IMR-90 (cell line): ENCODE measurements around the gene TENM3.

Experiments
- BHLHE40 ChIP-seq: fragments of 150-350 bp; IDR thresholded peaks from 2 replicates; pipeline ENCODE4 v1.6.1; 2016; ENCODE audit warnings: mild to moderate bottlenecking, low read depth, low read length
- CEBPB ChIP-seq: IDR thresholded peaks from 2 replicates; pipeline ENCODE4 v1.6.1; 2012; ENCODE audit warnings: low read depth, low read length, improper control_type of control experiment
- CHD1 ChIP-seq: IDR thresholded peaks from 2 replicates; pipeline ENCODE4 v1.6.1; 2012; ENCODE audit warnings: low read depth, low read length, improper control_type of control experiment
- FOS ChIP-seq: fragments of 150-350 bp; IDR thresholded peaks from 2 replicates; pipeline ENCODE4 v1.6.1; 2016; ENCODE audit warnings: low read depth, low read length
- MAFK ChIP-seq: IDR thresholded peaks from 2 replicates; pipeline ENCODE4 v1.6.1; 2012; ENCODE audit warnings: low read depth, low read length, improper control_type of control experiment
- POLR2A ChIP-seq: IDR thresholded peaks from 2 replicates; pipeline ENCODE4 v1.6.1; 2012; ENCODE audit warnings: mild to moderate bottlenecking, low read depth, low read length
- RFX5 ChIP-seq: IDR thresholded peaks from 2 replicates; pipeline ENCODE4 v1.8.0; 2012; ENCODE audit warnings: low read depth, mild to moderate bottlenecking, low read length, moderate library complexity
- SMC3 ChIP-seq: fragments of 150-350 bp; IDR thresholded peaks from 2 replicates; pipeline ENCODE4 v1.6.1; 2016; ENCODE audit warnings: low read depth, mild to moderate bottlenecking, antibody characterized with exemption, low read length, moderate library complexity
- TF ChIP-seq, protein P1 (sequence below): conservative IDR thresholded peaks from 2 replicates; pipeline ENCODE4 v1.5.1; 2012; ENCODE audit warnings: mild to moderate bottlenecking, low read depth, low read length, improper control_type of control experiment
- TF ChIP-seq, protein P2 (sequence below): fragments of 150-350 bp; IDR thresholded peaks from 2 replicates; pipeline ENCODE4 v1.6.1; 2016; ENCODE audit warnings: low read depth, mild to moderate bottlenecking, low read length, moderate library complexity, borderline replicate concordance
- TF ChIP-seq, protein P3 (sequence below): fragments of 150-350 bp; IDR thresholded peaks from 2 replicates; pipeline ENCODE4 v1.6.1; 2017; ENCODE audit warnings: mild to moderate bottlenecking, antibody characterized with exemption, low read length, low read depth

DNA sequence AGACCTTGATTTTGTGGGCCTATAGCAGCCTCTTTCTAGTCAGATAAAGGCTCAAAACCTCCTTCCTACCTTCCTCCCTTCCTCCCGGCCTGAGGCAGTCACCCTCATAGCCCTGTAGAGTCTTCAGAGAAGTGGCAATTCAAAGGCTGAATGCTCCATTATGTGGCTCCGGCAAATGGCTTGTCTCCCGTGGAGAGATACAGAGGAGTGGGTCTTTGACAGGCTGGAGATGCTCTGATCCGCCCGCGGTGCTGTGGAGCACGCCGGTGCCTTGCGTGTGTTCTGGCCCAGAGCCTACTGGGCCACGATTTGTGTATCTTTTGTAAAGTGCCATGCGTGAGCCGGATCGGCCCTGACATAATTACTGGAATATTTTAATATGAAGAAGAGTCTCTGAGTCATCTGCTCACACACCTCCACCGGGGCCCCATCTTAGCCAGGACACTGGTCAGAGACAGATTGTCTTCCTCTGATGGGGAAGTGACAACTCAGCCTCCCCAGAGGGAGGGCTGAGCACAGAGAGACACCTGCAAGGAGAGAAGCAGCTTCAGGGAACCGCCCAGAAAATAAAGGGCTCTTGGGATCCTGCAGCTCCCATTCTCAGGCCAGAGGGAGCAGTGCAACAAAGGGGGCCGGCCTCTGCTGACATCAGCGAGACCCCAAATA lies 585.3 kb downstream of the TENM3 start:
- TF ChIP-seq POLR2A (no peak), CHD1 (no peak), FOS (no peak), MAFK (no peak), CEBPB (no peak), SMC3 (no peak), BHLHE40 (no peak), RFX5 (no peak)
- TF ChIP-seq, protein P1, sequence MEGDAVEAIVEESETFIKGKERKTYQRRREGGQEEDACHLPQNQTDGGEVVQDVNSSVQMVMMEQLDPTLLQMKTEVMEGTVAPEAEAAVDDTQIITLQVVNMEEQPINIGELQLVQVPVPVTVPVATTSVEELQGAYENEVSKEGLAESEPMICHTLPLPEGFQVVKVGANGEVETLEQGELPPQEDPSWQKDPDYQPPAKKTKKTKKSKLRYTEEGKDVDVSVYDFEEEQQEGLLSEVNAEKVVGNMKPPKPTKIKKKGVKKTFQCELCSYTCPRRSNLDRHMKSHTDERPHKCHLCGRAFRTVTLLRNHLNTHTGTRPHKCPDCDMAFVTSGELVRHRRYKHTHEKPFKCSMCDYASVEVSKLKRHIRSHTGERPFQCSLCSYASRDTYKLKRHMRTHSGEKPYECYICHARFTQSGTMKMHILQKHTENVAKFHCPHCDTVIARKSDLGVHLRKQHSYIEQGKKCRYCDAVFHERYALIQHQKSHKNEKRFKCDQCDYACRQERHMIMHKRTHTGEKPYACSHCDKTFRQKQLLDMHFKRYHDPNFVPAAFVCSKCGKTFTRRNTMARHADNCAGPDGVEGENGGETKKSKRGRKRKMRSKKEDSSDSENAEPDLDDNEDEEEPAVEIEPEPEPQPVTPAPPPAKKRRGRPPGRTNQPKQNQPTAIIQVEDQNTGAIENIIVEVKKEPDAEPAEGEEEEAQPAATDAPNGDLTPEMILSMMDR, result no peak
- TF ChIP-seq, protein P2, sequence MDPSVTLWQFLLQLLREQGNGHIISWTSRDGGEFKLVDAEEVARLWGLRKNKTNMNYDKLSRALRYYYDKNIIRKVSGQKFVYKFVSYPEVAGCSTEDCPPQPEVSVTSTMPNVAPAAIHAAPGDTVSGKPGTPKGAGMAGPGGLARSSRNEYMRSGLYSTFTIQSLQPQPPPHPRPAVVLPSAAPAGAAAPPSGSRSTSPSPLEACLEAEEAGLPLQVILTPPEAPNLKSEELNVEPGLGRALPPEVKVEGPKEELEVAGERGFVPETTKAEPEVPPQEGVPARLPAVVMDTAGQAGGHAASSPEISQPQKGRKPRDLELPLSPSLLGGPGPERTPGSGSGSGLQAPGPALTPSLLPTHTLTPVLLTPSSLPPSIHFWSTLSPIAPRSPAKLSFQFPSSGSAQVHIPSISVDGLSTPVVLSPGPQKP, result no peak
- TF ChIP-seq, protein P3, sequence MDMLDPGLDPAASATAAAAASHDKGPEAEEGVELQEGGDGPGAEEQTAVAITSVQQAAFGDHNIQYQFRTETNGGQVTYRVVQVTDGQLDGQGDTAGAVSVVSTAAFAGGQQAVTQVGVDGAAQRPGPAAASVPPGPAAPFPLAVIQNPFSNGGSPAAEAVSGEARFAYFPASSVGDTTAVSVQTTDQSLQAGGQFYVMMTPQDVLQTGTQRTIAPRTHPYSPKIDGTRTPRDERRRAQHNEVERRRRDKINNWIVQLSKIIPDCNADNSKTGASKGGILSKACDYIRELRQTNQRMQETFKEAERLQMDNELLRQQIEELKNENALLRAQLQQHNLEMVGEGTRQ, result no peak
